GM21390 (cell line): Measurements from ENCODE around the gene SLC4A1.

Experiments
- ATAC-seq: cut with Tn5 transposase; IDR thresholded peaks from one replicate; pipeline ENCODE4 v1.9.1; 2021; ENCODE audit not compliant: unreplicated experiment

Gene SLC4A1

DNA sequence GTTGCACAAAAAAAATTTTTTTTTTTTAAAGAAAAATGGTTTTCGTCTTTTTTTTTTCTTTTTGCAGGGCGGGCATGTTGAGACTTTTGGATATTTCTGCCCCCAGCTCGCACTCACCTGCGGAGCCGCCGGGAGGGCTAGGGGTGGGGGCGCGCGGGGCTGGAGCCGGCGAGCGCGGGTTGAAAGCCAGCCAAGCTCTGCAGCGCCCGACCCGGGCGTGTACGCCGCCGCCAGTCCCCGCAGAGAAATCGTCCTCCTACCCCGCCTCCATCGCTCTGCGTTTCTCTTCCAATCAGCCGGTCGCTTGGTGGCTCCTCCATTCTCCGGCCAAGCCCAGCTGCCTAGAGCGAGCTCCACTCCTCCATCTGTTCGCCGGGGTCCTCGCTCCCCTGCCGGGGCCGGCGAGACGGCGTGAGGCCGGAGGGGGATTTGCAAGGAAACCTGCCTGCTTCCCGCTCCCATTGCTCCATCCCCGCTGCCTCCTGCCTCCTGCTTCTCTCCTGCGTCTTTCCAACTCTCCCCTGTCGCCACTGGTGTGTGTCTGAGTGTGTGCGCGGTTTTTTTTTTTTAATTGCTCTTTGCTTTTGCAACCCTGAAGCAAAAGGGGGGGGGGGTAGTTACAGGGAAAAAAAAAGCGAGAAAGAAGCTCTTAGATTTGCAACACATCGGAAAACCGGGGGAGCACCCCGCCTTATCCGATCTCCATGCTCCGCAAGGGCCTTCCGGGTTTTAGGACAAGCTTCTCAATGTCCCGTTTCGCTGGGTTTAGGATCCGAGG is 46.7 kb downstream of the SLC4A1 start:
- ATAC-seq, result no peak

- ATAC-seq, result no peak
These were observed 47.5 kb downstream of the SLC4A1 start for GRCh38 chr17:44220213-44221083.

DNA sequence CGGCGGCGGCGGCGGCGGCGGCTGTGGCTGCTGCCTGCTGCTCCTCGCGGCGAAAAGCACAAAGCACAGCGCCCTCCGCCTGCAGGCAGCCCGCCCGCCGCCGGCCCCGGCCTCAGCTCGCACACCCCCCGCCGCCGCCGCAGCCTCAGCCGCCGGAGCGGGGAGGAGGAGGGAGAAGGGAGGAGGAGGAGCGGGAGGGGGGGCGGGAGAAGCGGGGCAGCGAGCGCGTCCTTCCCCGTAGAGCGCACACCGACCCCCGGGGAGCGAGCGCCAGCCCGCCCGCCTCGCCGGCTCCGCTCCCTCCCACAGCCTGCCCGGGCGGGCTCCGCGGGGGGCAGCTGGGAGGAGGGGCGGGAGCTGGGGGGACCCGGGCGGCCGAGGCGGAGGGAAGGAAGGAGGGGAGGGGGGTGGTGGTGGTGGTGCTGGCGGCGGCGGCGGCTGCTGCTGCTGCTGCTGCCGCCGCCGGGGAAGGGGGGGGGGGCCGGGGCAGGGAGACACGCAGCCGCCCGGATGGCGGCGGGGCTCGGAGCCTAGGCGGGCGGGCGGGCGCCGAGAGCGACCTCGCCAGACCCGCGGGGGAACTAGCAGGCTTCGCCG is 48.2 kb downstream of the SLC4A1 start, which contains the start of gene UBTF:
Gene UBTF (minus strand): TSS at position 60 of the 597 bp plus-strand sequence. CDS start 1,446 bp downstream, outside the sequence.
- no peak for ATAC-seq

DNA sequence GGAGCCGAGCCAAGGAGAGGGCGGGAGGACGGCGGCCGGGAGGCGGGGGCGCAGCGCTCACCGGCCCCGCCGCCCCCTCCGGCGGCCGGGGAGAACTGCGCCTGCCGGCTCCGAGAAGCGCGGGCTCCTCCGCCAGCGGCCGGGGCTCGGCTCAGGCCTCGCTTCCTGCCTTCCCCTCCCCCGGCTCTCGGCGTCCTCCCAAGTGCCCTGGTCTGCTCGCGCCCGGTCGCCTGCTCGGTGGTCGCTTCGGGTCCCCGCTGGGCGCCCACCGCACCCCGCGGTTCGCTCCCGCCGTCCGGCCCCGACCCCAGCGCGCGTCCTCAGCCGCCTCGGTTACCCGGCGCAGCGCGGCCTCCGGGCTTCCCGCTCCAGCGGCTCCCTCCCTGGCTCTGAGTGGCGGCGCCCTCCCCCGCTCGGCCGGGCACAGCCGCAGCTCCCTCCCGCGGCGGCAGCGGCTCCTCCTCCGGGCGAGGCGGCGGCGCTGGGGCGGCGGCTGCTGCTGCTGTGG is 48.8 kb downstream of the SLC4A1 start:
- peak; percentile 29 for ATAC-seq

- peak; percentile 26 for ATAC-seq
These were observed 49.4 kb downstream of the SLC4A1 start for GRCh38 chr17:44218344-44219107.

DNA sequence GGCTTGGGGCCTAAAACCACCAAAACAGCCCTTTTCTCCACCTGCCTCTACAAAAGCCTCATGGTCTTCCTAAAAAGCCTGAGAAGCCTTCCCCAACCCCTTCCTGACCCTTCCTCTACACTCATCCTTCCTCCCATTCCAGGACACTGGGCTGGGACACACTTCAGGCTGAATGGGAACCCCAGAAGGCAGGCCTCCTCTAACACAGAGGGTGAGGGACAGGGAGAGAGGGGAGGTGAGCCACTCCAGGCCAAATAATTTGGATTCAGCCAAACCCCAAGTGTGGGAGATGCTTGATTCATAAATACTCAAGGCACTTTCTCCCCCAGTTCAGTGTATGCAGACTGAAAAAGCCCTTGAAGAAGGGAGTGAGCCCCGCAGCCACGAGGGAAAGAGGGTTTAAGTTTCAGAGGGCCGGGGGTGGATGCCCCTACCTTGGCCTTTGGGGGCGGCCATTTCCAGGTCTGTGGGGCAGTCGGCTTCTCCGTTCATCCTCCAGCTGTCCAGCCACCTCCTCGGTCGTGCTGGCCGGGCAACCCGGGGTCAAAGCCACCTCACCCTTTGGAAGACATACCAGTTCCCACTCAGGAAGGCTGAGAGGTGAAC is 50.1 kb downstream of the SLC4A1 start:
- ATAC-seq, result no peak

DNA sequence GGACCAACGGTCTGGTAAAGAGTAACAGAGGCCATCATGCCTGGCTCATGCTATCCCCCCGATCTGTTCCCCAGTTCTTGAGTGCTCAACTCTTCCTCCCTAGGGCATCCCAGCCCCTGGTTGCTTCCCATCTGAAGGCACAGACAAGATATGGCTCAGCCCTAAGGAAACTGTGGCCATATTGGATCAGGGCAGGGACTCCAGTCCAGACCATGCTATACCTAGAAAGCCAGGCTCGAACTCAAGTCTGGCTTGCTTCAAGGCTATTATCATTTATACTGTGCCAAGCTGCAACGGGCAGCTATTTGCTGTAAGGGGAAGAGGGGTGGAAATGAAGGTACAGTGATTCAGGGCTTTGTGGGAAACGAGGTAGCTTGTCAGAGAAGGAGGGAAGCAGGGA is 51.2 kb downstream of the SLC4A1 start:
- no peak for ATAC-seq

- ATAC-seq, result no peak
These were observed 51.8 kb downstream of the SLC4A1 start for GRCh38 chr17:44216173-44216572.

DNA sequence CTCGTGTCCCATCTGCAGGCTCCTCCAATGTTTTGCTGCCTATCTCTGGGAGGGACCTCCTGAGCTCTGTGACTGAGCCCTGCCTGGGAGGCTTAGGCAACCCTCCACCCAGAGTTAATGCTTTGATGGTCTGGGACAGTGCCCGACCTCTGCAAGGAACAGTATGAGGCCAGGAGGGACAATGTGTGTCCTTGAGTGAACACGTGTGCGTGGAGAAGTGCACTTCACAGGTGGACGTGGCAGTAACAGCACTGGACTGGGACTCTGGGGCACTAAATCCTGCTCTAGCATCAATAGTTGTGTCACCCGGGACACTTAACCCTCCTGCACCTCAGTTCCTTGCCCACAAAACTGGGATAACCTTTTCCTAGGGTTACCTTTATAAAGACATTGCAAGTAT is 53.0 kb downstream of the SLC4A1 start:
- no peak for ATAC-seq

GRCh38 chr17:44214230-44214494 is 53.8 kb downstream of the SLC4A1 start:
- ATAC-seq, result no peak

DNA sequence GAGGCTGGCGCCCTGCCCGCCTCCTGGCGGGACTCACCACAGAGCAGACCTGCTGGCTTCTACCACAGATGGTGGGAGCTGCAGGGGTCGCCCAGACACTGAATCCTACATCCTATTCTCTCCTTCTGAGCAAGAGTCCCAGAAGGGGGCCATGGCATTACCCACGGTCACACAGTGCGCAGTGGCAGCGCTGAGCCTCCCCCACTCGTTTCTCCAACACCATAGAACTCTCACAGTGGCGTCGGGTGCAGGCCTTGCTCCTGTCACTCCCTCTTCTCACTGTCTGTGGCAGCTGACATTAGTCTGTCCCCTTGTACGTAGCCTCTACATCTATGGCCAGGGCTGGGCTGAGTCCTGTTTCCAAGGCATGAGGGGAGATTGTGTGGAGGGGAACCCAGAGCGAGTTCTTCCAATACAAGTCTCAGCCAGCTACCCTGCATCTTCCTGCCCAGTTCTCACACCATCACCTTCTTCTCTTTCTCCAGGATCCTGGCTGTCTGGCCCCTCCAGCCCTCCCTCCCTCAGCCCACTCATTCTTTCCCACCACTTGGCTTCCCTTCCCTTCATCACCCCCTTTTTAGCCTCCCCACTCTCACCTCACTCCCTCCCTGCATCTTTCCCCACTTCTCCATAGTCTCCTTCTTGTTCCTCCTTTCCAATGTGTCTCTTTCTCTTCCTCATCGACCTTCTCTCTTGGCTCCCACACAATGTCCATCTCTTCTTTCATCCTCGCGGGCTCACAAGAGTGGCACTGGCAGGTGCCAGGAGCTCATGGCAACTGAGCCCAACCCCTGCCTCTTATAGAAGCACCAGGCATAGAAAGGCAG is 54.3 kb downstream of the SLC4A1 start:
- ATAC-seq, result no peak

DNA sequence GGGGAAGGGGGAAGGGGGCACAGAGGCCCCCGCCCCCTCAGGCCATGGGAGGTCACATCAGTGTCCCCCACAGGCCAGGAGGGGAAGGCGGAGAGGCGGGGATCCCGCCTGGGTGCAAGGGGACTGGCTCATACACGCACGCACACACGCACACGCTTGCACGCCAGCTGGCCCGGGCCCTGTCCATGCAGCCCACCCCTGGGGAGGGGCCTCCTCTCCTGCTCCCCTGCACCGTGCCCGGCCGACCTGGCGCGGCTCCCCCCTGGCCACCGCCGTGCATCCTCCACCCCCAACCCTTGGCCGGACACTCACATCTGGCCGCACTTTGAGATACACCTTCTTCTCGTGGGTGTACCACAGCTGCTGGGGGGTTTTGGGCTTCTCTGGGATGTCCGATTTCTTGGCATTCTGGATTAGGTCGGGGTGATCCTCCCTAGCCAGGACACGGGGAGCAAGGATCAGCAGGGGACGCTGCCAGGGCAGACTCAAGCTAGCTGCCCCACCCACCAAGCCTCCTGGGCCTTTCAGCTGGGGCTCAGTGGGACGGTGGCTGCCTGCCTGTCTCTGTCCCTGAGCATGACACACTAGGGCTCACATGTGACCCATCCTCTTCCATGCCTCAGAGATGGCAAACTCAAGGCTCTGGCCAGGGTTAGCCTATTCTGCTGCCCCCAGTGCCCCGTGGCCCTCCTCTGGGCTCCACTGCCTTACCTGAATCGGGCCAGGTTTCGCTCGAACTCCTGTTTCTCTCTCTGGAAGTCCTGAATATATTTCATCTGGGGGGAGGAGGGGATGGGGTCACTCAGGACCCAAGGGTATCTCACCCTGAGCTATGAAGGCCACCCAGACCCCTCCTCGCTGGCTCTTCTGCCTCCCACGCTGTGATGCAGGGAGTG is 55.2 kb downstream of the SLC4A1 start:
- no peak for ATAC-seq

GRCh38 chr17:44211281-44212265 is 56.4 kb downstream of the SLC4A1 start:
- no peak for ATAC-seq

DNA sequence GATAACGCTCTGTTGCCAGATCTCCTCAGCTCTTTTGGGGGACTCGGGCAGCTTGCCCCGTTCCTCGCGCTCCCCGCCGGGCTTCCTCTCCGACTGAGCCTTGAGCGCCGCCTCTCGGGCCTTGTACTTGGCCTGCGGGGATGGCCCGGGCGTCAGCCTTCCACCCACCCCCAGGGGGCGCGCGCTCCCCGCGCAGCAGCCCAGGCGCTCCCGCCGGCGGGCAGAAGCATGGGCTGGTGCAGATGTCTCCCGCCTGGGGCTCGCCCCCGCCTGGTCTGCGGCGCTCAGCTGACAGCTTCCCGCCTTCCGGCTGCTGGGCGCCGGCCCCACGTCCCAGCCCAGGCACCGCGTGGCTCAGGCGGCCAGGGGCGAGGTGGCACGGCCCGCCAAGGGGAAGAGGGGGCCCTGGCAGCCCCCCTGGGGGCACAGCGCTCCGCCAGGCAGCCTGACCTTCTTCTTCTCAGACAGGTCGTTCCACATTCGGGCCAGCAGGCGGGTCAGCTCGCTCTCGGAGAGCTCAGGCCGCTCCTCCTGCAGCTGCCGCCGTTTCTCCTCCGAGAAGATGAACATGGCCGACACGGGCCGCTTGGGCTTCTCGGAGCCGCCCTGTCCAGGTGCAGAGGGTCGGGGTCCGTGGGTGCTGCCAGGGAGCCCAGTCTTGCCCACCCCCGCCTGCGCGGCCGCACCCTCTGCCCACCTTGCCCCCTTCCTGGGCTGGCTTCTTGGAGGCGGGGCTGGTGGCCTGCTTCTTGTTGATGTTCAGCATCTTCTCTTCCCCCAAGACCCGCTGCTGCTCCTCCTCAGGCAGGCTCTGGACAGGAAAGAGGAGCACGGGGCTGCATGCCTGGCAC is 57.4 kb downstream of the SLC4A1 start:
- ATAC-seq, result peak; percentile 59

GRCh38 chr17:44209786-44210341 is 58.1 kb downstream of the SLC4A1 start:
- ATAC-seq, result no peak

GRCh38 chr17:44207743-44208142 is 60.2 kb downstream of the SLC4A1 start:
- no peak for ATAC-seq
